NT2/D1 (cell line): ENCODE results near the gene KRT80.

Source experiments
- DNase-seq: peaks from one replicate; pipeline ENCODE4 v3.0.0-alpha.2; 2011; ENCODE audit warnings: low read depth, low spot score
- H3K27me3 ChIP-seq: 2 replicates; pipeline ENCODE4 v1.6.0; 2011; ENCODE audit warnings: mild to moderate bottlenecking; ENCODE audit not compliant: insufficient read length, insufficient read depth
- H3K36me3 ChIP-seq: 2 replicates; pipeline ENCODE4 v1.6.1; 2011; ENCODE audit warnings: mild to moderate bottlenecking, low read length, mixed read lengths; ENCODE audit not compliant: insufficient read depth, insufficient read length
- H3K4me1 ChIP-seq: 2 replicates; pipeline ENCODE4 v1.5.1; 2011; ENCODE audit not compliant: insufficient read depth, insufficient read length
- H3K4me3 ChIP-seq: 2 replicates; pipeline ENCODE4 v1.5.1; 2011; ENCODE audit warnings: low read depth; ENCODE audit not compliant: insufficient read length
- H3K9ac ChIP-seq: 2 replicates; pipeline ENCODE4 v1.6.0; 2011; ENCODE audit warnings: low read depth; ENCODE audit not compliant: insufficient read length
- H3K9me3 ChIP-seq: 2 replicates; pipeline ENCODE4 v1.5.1; 2011; ENCODE audit warnings: mild to moderate bottlenecking, low read length; ENCODE audit not compliant: insufficient read depth
- SUZ12 ChIP-seq: IDR thresholded peaks from 2 replicates; pipeline ENCODE4 v1.6.1; 2011; ENCODE audit not compliant: insufficient read length, insufficient read depth; ENCODE audit errors: extremely low read depth
- YY1 ChIP-seq: IDR thresholded peaks from 2 replicates; pipeline ENCODE4 v1.6.1; 2011; ENCODE audit not compliant: insufficient read length, insufficient read depth
- ZNF274 ChIP-seq: IDR thresholded peaks from 2 replicates; pipeline ENCODE4 v1.6.1; 2011; ENCODE audit warnings: mild to moderate bottlenecking, low read depth, low read length

KRT80 gene

GRCh38 chr12:52212701-52213563 lies 21.1 kb upstream of the KRT80 start:
- no peak overlapping the region for H3K9ac ChIP-seq
- no peaks in the 10 kb centered on the region for H3K9me3 ChIP-seq
- no peak for DNase-seq
- no peaks in the 10 kb centered on the region for H3K27me3 ChIP-seq
- no peak for TF ChIP-seq ZNF274
- no peak for TF ChIP-seq YY1
- TF ChIP-seq SUZ12: no peak
- H3K36me3 ChIP-seq: no peaks in the 10 kb centered on the region
- peaks cover 20% of the 10 kb centered on the region for H3K4me1 ChIP-seq
- no peak overlapping the region for H3K4me3 ChIP-seq

- H3K9me3 ChIP-seq: no peaks in the 10 kb centered on the region
- no peaks in the 10 kb centered on the region for H3K27me3 ChIP-seq
- DNase-seq: no peak
- TF ChIP-seq SUZ12 (no peak), ZNF274 (no peak), YY1 (no peak)
- no peak overlapping the region for H3K4me3 ChIP-seq
- H3K4me1 ChIP-seq: peaks cover 20% of the 10 kb centered on the region
- no peaks in the 10 kb centered on the region for H3K36me3 ChIP-seq
- no peak overlapping the region for H3K9ac ChIP-seq
These were observed 20.1 kb upstream of the KRT80 start for GRCh38 chr12:52211716-52212585.

- Histone ChIP-seq H3K4me3 (no peak overlapping the region), H3K27me3 (no peaks in the 10 kb centered on the region), H3K9ac (no peak overlapping the region), H3K9me3 (no peaks in the 10 kb centered on the region), H3K36me3 (no peaks in the 10 kb centered on the region), H3K4me1 (peaks cover 20% of the 10 kb centered on the region)
- DNase-seq: no peak
- TF ChIP-seq YY1 (no peak), SUZ12 (no peak), ZNF274 (no peak)
These were observed 19.3 kb upstream of the KRT80 start for GRCh38 chr12:52210925-52211650.

GRCh38 chr12:52210186-52210924 lies 18.5 kb upstream of the KRT80 start:
- no peak for TF ChIP-seq SUZ12
- no peak for TF ChIP-seq YY1
- TF ChIP-seq ZNF274: no peak
- H3K9me3 ChIP-seq: no peaks in the 10 kb centered on the region
- peaks cover 15% of the 10 kb centered on the region for H3K4me1 ChIP-seq
- no peak for DNase-seq
- no peaks in the 10 kb centered on the region for H3K27me3 ChIP-seq
- H3K36me3 ChIP-seq: no peaks in the 10 kb centered on the region
- no peak overlapping the region for H3K4me3 ChIP-seq
- H3K9ac ChIP-seq: no peak overlapping the region

GRCh38 chr12:52209321-52209720 lies 17.5 kb upstream of the KRT80 start:
- Histone ChIP-seq H3K27me3 (no peaks in the 10 kb centered on the region), H3K4me3 (no peak overlapping the region), H3K4me1 (peaks cover 12% of the 10 kb centered on the region), H3K36me3 (no peaks in the 10 kb centered on the region), H3K9ac (no peak overlapping the region), H3K9me3 (no peaks in the 10 kb centered on the region)
- DNase-seq: no peak
- TF ChIP-seq SUZ12 (no peak), ZNF274 (no peak), YY1 (no peak)

- Histone ChIP-seq H3K4me3 (no peak overlapping the region), H3K9me3 (no peaks in the 10 kb centered on the region), H3K27me3 (no peaks in the 10 kb centered on the region), H3K4me1 (peaks cover 9% of the 10 kb centered on the region), H3K36me3 (no peaks in the 10 kb centered on the region), H3K9ac (no peak overlapping the region)
- no peak for TF ChIP-seq SUZ12
- TF ChIP-seq YY1: no peak
- no peak for TF ChIP-seq ZNF274
- no peak for DNase-seq
These were observed 16.8 kb upstream of the KRT80 start for GRCh38 chr12:52208424-52209165.
